NCI-H2107 (cell line): ENCODE measurements around the gene COX6A1.
A peak's percentile ranks its signal among the peaks of the same experiment; 100 is the strongest.
"Not testable (repeated sequence)": the region's sequence is repeated elsewhere in the genome, so short reads cannot be mapped to it uniquely, and the experiment has no call there.

Source experiments
- DNase-seq: peaks from one replicate; lab custom pipeline; 2025; lab: John Stamatoyannopoulos, UW

Gene COX6A1

DNA sequence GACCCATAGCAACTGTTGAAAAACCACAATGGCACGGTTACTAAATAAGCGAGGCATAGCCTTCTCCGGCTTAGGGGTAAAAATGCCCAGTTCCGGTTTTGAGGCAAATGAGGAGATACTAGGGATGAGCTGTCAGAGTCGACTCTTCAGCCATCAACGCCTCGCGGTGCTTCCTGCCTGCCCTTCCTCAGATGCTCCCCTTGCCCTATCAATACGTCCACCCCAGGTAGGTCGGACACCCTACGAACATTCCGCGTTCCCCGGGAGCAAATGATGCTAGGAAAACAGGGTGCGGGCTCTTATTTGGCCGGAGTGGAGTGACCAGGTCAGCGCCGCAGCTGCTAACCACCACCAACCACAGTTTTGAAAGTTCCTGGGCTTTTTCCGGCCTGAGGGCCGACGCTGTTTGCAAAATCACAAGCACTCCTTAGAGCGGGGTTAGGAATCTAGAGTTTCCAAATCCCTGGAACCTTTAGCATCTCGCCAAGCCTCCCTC is 30.5 kb downstream of the COX6A1 start:
- DNase-seq = no peak

DNA sequence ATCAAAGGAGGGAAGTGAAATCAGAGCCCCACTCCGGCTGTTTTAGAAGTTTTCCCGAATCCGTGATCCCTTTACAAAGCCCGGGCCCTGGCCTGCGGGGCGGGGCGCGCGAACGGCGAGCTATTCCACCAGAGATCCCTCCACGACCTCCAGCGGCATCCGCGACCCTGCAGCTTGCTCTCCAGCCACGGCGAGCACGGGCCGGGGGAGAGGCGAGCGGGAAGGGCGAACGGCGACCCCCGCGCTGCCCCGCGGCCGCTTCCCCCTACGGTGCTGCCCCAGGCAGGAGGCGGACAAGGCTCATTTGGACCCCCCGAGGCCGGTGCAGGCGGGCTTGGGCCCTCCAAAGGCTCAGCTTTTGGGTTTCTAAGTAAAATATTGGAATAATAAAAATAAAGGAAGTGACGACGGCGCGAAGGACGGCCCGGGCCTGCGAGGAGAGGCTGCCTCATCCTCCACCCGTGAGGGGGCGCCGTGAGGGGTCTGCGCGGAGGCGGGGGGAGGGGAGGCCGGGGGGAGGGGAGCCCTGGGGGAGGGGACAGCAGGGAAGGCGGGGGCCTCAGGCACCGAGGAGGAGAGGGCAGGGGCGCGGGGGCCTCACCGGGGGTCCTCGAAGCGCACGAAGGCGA is 31.0 kb downstream of the COX6A1 start:
- no peak for DNase-seq

DNA sequence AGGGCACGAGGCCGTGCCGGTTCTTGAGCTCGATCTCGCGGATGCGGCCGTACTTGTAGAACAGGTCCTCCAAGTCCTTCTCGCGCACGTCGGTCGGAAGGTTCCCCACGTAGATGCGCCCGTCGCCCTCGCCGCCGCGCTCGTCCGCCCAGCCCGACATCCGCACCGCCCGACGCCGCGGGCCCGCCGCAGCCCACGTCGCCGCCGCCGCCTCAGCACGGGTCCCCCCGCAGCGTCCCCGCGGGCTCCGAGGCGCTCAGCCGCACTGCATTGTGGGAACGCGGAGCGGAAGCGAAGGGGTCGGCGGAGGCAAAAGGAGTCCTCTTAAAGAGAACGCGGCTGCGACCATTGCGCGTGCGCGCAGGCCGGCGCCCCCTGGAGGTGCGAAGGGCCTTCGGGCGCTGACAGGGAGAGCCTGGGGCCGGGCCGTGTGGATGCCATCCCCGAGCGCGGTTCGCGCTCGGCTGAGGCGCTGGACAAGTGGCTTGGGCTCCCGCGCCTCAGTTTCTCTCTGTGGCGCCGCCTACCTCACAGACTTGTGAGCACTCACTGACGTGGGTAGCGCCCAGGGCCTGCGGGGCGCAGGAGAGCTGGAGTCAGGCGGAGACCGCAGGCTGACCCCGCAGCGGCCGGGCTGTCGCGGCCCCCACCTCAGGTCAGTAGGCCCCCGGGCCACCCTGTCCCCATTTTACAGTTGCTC is 31.7 kb downstream of the COX6A1 start, which contains the start of gene SRSF9:
Gene SRSF9 (minus strand): TSS at position 299 of the 700 bp plus-strand sequence. CDS start 139 bp downstream, at position 160.
- peak; percentile 94 for DNase-seq

DNA sequence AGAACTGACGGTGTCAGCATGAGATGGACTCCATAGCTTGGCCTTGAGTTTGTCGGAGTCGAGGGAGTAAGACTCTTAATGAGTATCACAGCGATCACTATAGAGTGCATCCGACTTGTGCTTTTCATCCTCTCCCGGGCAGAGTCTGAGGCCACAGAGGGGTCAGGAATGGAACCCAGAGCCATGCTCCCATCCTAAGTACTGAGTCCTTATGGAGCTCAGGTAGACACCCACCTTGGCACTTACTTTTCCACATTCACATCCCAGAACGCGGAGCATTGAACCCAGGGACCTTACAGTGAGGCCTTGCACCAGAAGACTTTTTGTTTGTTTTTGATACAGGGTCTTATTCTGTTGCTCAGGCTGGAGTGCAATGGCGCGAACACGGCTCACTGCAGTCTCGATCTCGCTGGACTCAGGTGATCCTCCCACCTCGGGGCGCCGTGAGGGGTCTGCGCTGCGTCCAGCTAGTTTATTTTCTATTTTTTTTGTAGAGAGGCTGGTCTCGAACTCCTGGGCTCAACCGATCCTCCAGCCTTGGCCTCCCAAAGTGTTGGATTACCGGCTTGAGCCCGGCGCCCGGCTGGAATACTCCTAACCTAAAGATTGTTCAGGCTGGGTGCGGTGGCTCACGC is 32.4 kb downstream of the COX6A1 start:
- DNase-seq = no peak

DNA sequence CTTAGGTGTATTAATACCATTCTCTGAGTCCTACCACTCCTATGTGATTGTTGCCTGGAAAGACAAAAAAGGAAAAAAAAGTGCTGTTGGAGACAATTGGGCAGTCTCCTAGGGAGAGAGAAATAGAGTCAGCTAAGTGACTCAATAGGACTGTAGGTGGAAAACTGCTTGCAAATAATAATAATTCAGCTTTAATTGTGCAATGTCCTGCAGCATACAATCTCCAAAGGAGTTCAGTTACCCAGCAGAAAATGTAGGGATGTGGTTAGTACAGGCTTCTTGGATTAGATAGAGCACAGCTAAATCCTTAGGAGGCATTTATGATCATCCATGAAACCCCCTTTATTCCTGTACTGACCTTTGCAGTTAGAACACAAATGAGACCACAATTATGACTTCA is 34.6 kb downstream of the COX6A1 start:
- no peak for DNase-seq

DNA sequence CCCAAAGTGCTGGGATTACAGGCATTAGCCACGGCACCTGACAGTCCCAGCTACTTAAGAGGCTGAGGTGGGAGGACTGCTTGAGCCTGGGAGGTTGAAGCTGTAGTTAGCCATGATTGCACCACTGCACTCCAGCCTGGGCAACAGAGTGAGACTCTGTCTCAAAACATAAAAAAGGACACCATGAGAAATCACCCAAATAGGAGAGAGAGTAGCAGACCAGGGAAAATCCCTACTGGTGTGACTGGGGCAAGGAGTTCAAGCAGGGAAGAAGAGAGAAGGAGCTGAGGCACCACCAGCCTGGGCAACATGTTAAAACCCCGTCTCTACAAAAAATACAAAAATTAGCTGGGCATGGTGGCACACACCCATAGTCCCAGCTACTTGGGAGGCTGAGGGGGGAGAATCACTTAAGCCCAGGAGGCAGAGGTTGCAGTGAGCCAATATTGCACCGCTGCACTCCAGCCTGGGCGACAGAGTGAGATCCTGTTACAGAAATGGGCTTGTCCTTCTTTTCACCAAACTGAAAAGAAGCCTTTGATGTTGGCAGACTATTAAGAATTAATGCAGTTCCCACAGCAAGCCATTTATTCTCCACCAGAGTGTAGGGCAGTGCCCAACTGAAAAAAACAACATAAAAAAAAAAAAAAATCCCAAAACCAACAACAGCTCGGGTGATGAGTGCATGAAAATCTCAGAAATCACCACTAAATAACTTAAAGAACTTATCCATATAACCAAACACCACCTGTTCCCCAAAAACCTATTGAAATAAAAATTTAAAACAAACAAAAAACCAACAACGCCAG is 36.1 kb downstream of the COX6A1 start:
- DNase-seq = no peak

DNA sequence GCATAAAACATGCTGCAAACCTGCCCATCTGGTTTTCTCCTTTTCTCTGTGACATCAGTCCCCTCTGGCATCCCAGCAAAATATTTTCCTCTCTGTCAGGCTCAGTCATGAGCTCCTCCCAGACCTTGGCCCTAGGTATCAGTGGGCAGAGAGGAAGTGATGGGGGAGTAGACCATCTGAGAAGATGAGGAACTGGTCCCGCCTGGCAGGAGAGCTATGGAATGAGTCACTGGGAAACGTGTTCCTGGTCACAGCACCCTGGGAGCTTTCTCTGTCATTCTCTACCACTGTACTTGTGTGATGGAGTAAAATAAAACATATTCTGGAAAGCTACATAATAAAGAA is 36.7 kb downstream of the COX6A1 start:
- no peak for DNase-seq

DNA sequence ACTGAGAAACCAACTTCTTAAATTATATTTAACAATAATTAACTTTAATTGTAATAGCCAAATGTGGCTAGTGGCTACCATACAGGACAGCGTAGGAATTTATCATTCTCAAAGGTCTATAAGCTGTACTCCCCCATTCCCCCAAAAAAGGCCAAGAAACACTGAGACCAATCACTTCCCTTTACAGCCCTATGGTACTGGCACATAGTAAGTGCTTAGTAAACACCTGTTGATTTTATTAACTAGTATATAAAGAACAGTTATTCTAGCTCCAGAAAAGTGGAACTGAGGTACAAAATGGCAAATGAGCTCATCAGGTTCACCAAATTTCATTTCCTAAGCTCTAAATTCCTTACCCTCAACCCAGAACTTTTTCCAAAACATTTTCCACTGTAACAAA is 37.7 kb downstream of the COX6A1 start:
- no peak for DNase-seq

DNA sequence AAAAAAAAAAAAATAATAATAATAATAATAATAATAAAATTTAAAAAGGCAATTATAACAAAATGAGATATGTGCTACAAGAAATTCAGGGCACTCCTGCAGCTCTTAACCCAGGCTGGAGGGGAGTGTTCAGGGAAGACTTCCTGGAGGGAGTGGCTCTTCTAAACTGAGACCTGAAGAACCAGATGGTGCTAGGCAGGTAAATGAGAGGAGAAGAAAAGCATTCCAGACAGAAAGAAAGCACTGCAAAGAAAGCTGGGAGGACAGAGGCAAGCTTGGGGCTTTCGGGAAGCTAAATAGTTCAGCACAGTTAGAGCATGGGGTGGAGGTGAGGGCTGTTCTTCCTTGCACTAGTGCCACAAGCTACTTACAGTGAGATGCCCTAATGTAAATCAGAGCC is 41.5 kb downstream of the COX6A1 start:
- DNase-seq = no peak

DNA sequence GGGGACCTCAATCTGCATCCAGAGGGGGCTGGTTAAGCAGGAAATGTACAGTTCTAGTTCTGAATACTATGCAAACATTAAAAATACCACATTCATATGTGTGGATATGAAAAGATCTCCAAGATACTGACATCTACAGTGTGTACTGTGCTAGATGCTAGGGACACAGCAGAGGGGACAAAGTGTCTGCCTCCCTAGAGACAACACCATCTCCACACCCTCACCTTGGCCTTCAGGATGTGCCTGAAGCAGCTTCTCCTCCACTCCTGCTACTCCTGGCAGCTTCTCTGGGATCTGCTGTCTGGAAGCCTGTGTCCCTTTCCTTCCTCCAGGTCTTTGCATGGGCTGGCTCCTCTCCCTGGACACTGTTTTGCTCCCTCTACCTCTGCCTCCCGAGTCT is 42.3 kb downstream of the COX6A1 start:
- no peak for DNase-seq

DNA sequence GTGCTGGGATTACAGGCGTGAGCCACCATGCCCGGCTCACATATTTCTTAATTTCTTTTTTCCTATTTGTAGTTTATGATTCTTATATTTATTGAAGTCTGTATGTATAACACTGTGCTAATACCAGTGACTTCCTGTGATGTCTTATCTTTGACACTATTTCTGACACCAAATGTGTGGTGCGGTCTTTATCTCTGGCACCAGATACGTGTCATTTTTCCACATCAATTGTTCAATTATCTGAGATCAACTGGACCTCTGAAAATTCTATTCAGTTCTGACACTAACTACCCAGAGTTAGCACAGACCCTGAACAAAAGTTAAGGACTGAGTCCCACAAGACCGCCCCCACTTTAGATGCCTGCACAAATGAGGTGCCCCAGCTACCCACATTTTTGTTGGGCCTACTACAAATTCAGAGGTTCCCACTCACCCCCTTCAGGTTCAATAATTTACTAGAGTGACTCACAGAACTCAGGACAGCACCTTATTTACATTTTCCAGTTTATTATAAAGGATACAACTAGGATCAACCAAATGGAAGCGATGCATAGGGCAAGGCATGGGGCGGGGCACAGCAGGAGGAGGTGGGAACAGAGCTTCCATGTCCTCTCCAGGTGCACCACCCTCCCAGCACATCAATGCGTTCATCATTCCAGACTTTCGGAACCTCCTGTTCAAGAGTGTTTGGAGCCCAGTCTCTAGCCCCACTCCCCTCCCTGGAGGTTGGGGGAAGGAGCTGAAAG is 43.3 kb downstream of the COX6A1 start:
- no peak for DNase-seq

DNA sequence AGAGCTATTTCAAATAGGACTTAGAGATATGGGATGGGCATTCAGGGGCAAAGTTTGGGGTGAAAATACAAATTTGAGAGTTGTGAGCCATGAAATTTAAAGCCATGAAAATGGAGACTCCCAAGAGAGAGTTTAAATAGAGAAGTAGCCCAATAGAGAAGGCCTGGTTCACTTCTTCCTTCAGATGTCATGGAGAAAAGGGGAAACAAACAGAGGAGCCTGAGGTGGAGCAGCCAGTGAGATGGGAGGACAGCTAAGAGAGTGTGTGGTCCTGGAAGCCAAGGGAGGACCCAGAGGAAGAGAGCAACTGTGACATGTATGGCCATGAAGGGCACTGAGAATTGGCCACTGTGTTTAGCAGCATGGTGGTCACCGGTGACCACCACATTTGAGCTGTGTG is 45.7 kb downstream of the COX6A1 start:
- DNase-seq = no peak

DNA sequence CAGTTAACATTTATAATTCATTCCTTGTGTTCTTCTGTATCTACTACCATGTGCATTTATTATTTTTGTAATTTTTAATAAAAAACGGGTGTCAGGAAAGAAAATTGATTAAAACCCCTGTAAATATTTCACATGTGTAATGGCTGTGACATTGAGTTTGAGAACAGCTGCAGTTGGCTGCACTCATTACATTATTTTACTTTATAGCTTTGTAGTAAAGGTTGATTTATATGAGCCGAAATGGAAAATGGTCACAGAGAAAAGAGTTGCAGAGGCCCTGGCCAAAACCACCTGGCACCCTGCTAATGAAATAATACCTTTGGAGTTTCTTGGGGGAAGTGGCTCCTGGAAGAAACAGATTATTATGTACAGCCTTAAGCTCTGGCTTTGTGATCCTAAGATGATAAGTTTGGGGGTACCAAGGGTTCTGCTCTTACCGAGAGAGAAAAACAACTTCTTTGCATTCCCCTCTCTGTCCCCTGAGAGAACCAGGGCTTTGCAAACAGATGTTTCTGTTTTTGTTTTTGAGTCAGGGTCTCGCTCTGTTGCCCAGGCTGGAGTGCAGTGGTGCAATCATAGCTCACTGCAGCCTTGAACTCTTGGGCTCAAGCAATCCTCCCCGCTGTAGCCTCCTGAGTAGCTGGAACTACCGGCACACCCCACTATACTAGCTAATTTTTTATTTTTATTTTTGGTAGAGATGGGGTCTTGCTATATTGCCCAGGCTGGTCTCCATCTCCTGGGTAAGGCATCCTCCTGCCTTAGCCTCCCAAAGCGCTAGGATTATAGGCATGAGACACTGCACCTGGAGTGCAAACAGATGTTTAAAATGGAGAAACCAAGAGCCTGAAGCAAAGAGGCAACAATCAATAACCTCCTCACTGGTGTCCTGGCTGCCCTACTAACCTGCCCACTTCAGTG is 48.3 kb downstream of the COX6A1 start:
- DNase-seq = no peak

DNA sequence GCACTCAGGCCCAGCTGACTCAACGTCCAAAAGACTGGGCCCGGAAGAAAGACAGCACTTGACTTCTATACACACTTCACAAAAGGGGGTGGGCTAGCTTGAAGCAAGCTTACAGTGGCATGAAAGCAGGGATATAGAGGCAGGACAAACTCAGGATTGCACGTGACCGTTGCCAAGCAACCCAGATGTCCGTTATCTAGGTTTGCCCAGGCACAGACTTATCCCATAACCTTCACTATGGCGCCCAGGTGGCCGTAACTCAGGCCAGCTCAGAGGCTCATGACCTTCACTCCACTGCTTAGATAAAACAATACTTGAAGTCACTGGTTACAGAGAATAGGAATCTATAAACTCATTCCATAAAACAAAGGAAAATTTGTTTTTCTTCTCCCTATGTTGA is 49.6 kb downstream of the COX6A1 start:
- not testable (repeated sequence) for DNase-seq

DNA sequence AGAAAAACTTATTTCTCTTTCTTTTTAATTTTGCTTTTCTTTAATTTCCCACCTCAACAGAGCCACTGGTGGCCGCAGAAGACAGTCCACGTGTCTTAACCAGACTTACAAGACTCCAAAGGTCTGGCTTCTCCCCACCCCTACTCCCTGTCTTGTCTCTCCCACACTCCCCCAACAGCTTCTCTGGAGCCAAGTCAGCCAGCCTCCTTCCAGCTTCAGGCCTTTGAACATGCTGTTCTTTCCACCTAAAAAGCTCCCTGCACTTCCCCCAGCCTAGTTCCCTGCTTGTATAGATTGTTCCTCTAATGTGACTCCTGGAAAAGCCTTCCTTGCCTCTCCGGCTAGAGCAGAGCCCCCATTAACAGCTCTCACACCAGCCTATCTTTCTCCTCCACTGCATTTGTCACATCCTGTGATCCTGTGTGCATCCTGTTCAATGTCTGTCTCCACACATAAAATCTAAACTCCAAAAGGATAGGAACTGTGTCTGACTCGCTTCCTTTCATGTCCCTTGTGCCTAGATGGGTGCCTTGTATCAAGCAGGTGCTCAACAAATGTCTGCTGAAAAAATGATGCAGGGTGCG is 50.2 kb downstream of the COX6A1 start:
- no peak for DNase-seq

DNA sequence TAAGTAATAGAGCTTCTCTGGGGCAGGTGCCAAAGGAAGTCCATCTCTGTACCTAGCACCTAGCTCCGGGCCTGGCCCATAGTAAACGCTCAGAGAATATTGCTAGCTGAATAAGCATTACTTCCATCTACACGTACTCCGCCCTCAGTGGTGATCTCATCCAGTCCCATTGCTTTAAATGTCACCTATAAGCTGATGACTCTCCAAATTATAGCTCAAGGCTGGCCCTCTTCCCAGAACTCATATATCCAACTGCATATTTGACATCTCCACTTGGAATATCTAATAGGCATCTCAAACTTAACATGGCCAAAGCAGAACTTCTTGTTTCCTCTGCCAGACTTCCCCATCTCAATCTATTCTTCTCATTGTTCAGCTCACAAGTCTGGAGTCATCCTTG is 51.1 kb downstream of the COX6A1 start:
- no peak for DNase-seq

DNA sequence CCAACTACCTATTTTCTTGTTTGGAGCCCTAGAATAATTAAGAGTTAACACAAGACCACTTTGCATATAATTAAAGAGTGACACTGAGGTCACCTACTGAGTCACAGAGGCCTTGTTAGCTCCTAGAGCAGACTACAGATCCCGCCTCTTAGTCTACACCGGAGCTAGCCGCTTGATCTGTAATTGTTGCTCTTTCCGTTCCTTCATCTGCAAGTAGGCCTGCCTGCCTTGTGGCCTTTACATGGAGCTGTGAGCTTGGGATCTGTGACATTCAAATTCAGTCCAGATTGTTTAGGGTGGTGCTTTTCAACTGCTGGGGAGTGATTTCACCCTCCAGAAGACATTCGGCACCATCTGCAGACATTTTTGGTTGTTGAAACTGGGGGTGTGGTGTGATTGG is 52.4 kb downstream of the COX6A1 start:
- DNase-seq = no peak
